Body of pancreas (tissue), 4 donors: ENCODE measurements around the gene TIMP2. TPM values are rescaled to one million over a fixed set of nuclear protein-coding genes. Genes with fewer than 3 reads are reported as not detected.

Source experiments
- ATAC-seq: fragments of 150-250 bp; one replicate; pipeline ENCODE4 v1.9.1; 2016
- DNase-seq, 4 donors: peaks; one replicate each; pipeline ENCODE4 v3.0.0-alpha.2; 2019
- H3K27ac ChIP-seq, 4 donors: fragments of 200-600 bp; sonication (generic); 1 replicate in 3 of 4; 2 replicates in 1 of 4; pipeline versions ENCODE4 v1.5.1 to v1.6.1; 2016 to 2019; ENCODE audit warnings: mild to moderate bottlenecking in 1 of 4, mixed read lengths in 1 of 4, moderate library complexity in 1 of 4
- H3K27me3 ChIP-seq, 2 donors: fragments of 200-600 bp; sonication (generic); one replicate each; pipeline ENCODE4 v1.6.0; 2016; ENCODE audit warnings: mild to moderate bottlenecking in 1 of 2
- H3K36me3 ChIP-seq, 2 donors: fragments of 200-600 bp; sonication (generic); replicated peaks in 1 of 2; 2 replicates each; pipeline ENCODE4 v1.5.1; 2016; ENCODE audit warnings: low read depth in 2 of 2; ENCODE audit not compliant: insufficient read depth in 1 of 2
- H3K4me1 ChIP-seq: fragments of 200-600 bp; sonication (generic); one replicate; pipeline ENCODE4 v1.6.0; 2016
- H3K4me3 ChIP-seq, 2 donors: fragments of 200-600 bp; sonication (generic); 1 replicate in 1 of 2; 2 replicates in 1 of 2; pipeline ENCODE4 v1.5.1; 2016 to 2019
- H3K9me3 ChIP-seq, 3 donors: fragments of 200-600 bp; sonication (generic); 1 replicate in 2 of 3; 2 replicates in 1 of 3; pipeline ENCODE4 v1.5.1; 2016
- CTCF ChIP-seq, 7 experiments: fragments of 450-650 bp in 4 of 7; fragments of 200-600 bp in 3 of 7; sonication (generic) in 3 of 7; IDR thresholded peaks; one replicate each; pipeline ENCODE4 v1.5.1; 2016 to 2019; ENCODE audit warnings: antibody characterized with exemption in 7 of 7
- POLR2A ChIP-seq, 3 donors: fragments of 450-650 bp; IDR thresholded peaks; one replicate each; pipeline ENCODE4 v1.6.1; 2016; ENCODE audit warnings: antibody characterized with exemption in 3 of 3, mild to moderate bottlenecking in 2 of 3
- WGBS, 2 donors: methylation state at CpG; one replicate each; pipeline ENCODE4 v1.1.5; 2017; 5-methylcytosine and 5-hydroxymethylcytosine counted together
- intact Hi-C: fragments of 100-400 bp; cut with DNase I; formaldehyde crosslinking; loops from one replicate; pipeline ENCODE4 v1.15.1; 2023
- total RNA-seq, 2 donors: library from RNA; depleted of rRNA; stranded (reverse); fragments of >200 nt; gene quantifications; one replicate each; pipeline ENCODE4 v1.1.0, GENCODE V29; 2016

Gene TIMP2
- total RNA-seq, 2 donors from 2014 or later: 50.1 to 53.7 TPM

GRCh38 chr17:78821961-78822360 is 103.2 kb downstream of the TIMP2 start:
- Histone ChIP-seq H3K27ac (no peak overlapping the region), H3K9me3 (no peaks in the 10 kb centered on the region), H3K4me1 (no peaks in the 10 kb centered on the region), H3K27me3 (no peaks in the 10 kb centered on the region), H3K36me3 (peaks cover 11 to 47% of the 10 kb centered on the region in 2 donors), H3K4me3 (no peak overlapping the region)
- ATAC-seq (no peak), DNase-seq (no peak)
- 93 to 94% methylated on average over 2 to 8 of the region's 8 CpGs for WGBS, 2 donors
- TF ChIP-seq POLR2A (IDR thresholded peaks at IDR 0.05) (no peak), CTCF (IDR thresholded peaks at IDR 0.05) (no peak)
- intact Hi-C loops: no loop called here

- Histone ChIP-seq H3K27ac (no peak overlapping the region), H3K4me3 (no peak overlapping the region), H3K4me1 (no peaks in the 10 kb centered on the region), H3K9me3 (no peaks in the 10 kb centered on the region), H3K36me3 (peaks cover 11 to 44% of the 10 kb centered on the region in 2 donors), H3K27me3 (no peaks in the 10 kb centered on the region)
- ATAC-seq: no peak
- WGBS, 2 donors: 87 to 96% methylated on average over 11 to 13 of the region's 13 CpGs
- TF ChIP-seq CTCF (IDR thresholded peaks at IDR 0.05) (no peak), POLR2A (IDR thresholded peaks at IDR 0.05) (no peak)
- DNase-seq: no peak
- intact Hi-C loops: no loop called here
Measured at GRCh38 chr17:78820841-78821240, 104.3 kb downstream of the TIMP2 start.

- Histone ChIP-seq H3K27me3 (no peaks in the 10 kb centered on the region), H3K27ac (peak overlapping the region in 1 of 4 donors; percentile 12), H3K9me3 (no peaks in the 10 kb centered on the region), H3K36me3 (peaks cover 11 to 43% of the 10 kb centered on the region in 2 donors), H3K4me1 (no peaks in the 10 kb centered on the region), H3K4me3 (no peak overlapping the region)
- WGBS, 2 donors: 90 to 97% methylated on average over 16 to 18 of the region's 18 CpGs
- intact Hi-C loops: no loop called here
- ATAC-seq: no peak
- DNase-seq: no peak
- no peak for TF ChIP-seq POLR2A (IDR thresholded peaks at IDR 0.05)
- TF ChIP-seq CTCF (IDR thresholded peaks at IDR 0.05): no peak
Measured at GRCh38 chr17:78819806-78820792, 105.1 kb downstream of the TIMP2 start.

- ATAC-seq: no peak
- DNase-seq: no peak
- no peaks in the 10 kb centered on the region for H3K9me3 ChIP-seq
- H3K4me3 ChIP-seq: no peak overlapping the region
- TF ChIP-seq POLR2A (IDR thresholded peaks at IDR 0.05): no peak
- H3K27me3 ChIP-seq: no peaks in the 10 kb centered on the region
- no peaks in the 10 kb centered on the region for H3K4me1 ChIP-seq
- intact Hi-C loops: no loop called here
- 71 to 83% methylated on average over 8 of the region's 8 CpGs for WGBS, 2 donors
- peaks cover 12 to 43% of the 10 kb centered on the region in 2 donors for H3K36me3 ChIP-seq
- peak overlapping the region in 2 of 4 donors; percentile 12 to 17 for H3K27ac ChIP-seq
Measured at GRCh38 chr17:78819402-78819801, 105.8 kb downstream of the TIMP2 start.

- no peak for ATAC-seq
- intact Hi-C loops: no loop called here
- Histone ChIP-seq H3K27ac (peak overlapping the region in 2 of 4 donors; percentile 12 to 17), H3K9me3 (no peaks in the 10 kb centered on the region), H3K4me3 (no peak overlapping the region), H3K4me1 (no peaks in the 10 kb centered on the region), H3K36me3 (peaks cover 14 to 48% of the 10 kb centered on the region in 2 donors), H3K27me3 (no peaks in the 10 kb centered on the region)
- DNase-seq: no peak
- 57 to 71% methylated on average over 6 of the region's 6 CpGs for WGBS, 2 donors
- TF ChIP-seq CTCF (IDR thresholded peaks at IDR 0.05) (no peak), POLR2A (IDR thresholded peaks at IDR 0.05) (no peak)
Measured at GRCh38 chr17:78818932-78819331, 106.3 kb downstream of the TIMP2 start.
